HAP-1 (cell line): ENCODE measurements around the gene NCKAP5.
A peak's percentile ranks its signal among the peaks of the same experiment; 100 is the strongest.

ENCODE experiments used
- DNase-seq, 2 experiments: peaks; one replicate each; pipeline ENCODE4 v3.0.0-alpha.2; 2016 to 2020; ENCODE audit warnings: low spot score in 2 of 2
- H3K27me3 ChIP-seq: fragments of 250-450 bp; sonication (Bioruptor Pico); 2 replicates; pipeline ENCODE4 v1.5.1; 2020; ENCODE audit warnings: low read depth, mild to moderate bottlenecking, moderate library complexity
- H3K36me3 ChIP-seq: fragments of 250-450 bp; sonication (Bioruptor Pico); replicated peaks from 2 replicates; pipeline ENCODE4 v1.5.1; 2020; ENCODE audit warnings: mild to moderate bottlenecking
- H3K4me1 ChIP-seq: fragments of 250-450 bp; sonication (Bioruptor Pico); 2 replicates; pipeline ENCODE4 v1.5.1; 2020; ENCODE audit warnings: mild to moderate bottlenecking
- H3K4me3 ChIP-seq: fragments of 250-450 bp; sonication (Bioruptor Pico); 2 replicates; pipeline ENCODE4 v1.5.1; 2020; ENCODE audit warnings: mild to moderate bottlenecking, moderate library complexity
- H3K9me3 ChIP-seq: fragments of 250-450 bp; sonication (Bioruptor Pico); 2 replicates; pipeline ENCODE4 v1.5.1; 2020; ENCODE audit warnings: mild to moderate bottlenecking, moderate library complexity
- in situ Hi-C: fragments of 300-500 bp; cut with MboI; formaldehyde crosslinking; loops from 3 replicates; pipeline ENCODE4 v1.14.3; 2020; ENCODE audit warnings: low sequenced_read_pairs, inconsistent platforms, mixed read lengths

Gene NCKAP5

DNA sequence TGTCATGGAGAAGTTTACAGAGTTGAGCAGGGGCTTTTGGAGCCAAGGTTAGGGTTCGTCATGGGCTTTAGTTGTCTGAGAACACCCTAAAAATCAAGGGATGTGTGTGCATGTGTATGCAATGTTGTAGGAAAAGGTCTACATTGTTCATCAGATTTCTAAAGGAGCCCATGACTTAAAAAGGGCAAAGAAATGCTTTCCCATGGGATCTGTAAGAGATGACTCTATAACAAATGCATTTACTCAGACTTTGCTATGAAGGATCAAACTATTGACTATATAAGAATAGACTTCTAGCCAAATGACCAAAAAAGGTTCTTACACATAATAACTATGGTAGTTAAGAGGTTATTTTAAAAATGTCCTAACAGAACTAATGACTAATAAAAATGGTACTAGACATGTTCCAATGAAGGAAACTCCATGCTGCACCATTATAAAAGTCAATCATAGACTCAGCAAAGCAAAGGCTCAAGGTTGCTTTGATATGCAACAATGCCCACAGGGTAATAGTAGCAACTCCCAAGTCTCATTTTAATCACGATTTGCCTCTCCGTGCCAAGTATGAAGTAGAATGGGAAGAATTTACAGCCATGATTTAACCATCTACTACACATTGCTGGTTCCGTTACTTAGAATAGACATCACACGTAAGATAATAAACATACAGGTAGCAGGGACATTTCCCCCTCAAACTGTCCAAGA lies 158.5 kb downstream of the NCKAP5 start:
- in situ Hi-C loops = no loop called here
- no peaks in the 10 kb centered on the region for H3K9me3 ChIP-seq
- no peaks in the 10 kb centered on the region for H3K36me3 ChIP-seq
- peaks cover 5% of the 10 kb centered on the region for H3K4me1 ChIP-seq
- no peak overlapping the region for H3K4me3 ChIP-seq
- H3K27me3 ChIP-seq = no peaks in the 10 kb centered on the region
- no peak for DNase-seq

DNA sequence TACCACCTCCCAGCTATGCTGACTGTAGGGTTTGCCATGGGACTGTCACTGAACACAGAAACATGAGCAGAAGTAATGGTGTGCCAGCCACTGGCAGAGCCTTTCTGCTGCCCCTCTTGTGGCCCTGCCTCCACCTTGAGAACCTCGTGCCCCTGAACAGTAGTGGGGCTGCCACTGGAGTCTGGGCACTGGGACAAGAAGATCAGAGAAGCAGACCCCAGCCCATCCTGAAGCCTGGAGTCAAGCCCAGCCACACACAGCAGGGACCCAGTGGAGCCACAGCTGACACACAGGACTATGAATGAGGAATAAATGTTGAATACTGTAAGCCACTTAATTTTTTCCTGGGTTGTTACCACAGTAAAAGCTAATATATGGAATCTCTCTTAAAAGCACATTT lies 159.6 kb downstream of the NCKAP5 start:
- Histone ChIP-seq H3K4me3 (no peak overlapping the region), H3K9me3 (no peaks in the 10 kb centered on the region), H3K36me3 (no peaks in the 10 kb centered on the region), H3K4me1 (peaks cover 5% of the 10 kb centered on the region), H3K27me3 (no peaks in the 10 kb centered on the region)
- no peak for DNase-seq
- in situ Hi-C loops = no loop called here

DNA sequence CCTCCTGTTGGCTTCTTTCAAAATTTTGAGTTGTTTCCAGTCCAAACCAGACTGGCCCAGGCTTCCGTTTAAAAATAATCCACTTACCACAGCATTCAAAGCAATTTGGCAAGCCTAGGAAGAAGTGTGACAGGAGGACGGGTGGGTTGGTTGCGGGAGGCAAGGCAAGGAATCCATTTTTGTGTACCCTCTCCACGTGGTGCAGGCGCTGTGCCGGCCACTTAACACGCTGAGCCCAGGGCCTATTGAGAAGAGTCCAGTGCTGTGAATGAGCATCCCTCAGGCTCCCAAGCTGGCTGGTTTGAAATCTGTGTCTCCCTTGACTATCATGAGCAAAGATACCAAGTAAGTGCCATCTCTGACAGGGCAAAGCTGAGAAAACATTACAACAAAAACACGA lies 160.9 kb downstream of the NCKAP5 start:
- Histone ChIP-seq H3K36me3 (no peaks in the 10 kb centered on the region), H3K4me1 (peaks cover 5% of the 10 kb centered on the region), H3K27me3 (no peaks in the 10 kb centered on the region), H3K9me3 (no peaks in the 10 kb centered on the region), H3K4me3 (no peak overlapping the region)
- DNase-seq = no peak
- in situ Hi-C loops = no loop called here

DNA sequence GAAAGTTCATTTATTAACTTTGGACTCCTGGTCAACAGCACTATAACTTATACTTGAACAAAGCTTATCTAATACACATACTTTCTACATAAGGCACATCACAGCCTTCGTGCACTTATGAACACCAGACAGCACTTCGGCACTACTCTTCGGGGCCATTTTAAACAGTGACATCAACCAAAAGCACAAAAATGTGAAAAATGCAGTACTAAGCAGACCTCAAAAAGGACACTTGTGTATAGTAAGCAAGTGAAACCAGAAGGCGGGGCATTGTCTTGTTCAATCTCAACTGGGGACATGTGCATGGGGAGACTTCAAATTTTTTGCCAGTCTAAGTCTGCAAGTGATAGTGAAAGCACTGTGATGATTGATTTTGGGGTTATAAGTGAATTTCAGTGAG lies 163.0 kb downstream of the NCKAP5 start:
- no peak for DNase-seq
- H3K4me3 ChIP-seq = no peak overlapping the region
- H3K36me3 ChIP-seq = no peaks in the 10 kb centered on the region
- in situ Hi-C loops = no loop called here
- H3K27me3 ChIP-seq = no peaks in the 10 kb centered on the region
- no peaks in the 10 kb centered on the region; the same call in 1 of the 2 replicates for H3K4me1 ChIP-seq
- H3K9me3 ChIP-seq = no peaks in the 10 kb centered on the region

DNA sequence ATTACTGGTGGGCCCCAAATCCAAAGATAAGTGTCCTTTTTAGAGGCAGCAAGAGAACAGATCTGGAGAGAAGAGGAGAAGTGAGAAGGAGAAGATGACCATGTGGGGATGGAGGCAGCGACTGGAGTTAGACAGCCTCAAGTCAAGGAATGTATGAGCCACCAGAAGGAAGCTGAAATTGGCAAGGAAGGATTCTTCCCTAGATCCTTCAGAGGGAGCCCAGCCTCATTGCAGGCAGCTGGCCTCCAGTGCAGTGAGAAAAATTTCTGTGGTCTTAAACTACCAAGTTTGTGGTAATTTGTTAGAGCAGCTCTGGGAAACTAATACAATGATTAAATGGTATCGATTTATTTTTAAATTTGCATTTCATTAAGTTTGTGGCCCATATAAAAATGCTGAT lies 167.9 kb downstream of the NCKAP5 start:
- Histone ChIP-seq H3K4me1 (no peaks in the 10 kb centered on the region), H3K4me3 (no peak overlapping the region), H3K27me3 (no peaks in the 10 kb centered on the region), H3K36me3 (no peaks in the 10 kb centered on the region), H3K9me3 (no peaks in the 10 kb centered on the region)
- in situ Hi-C loops = no loop called here
- no peak for DNase-seq

DNA sequence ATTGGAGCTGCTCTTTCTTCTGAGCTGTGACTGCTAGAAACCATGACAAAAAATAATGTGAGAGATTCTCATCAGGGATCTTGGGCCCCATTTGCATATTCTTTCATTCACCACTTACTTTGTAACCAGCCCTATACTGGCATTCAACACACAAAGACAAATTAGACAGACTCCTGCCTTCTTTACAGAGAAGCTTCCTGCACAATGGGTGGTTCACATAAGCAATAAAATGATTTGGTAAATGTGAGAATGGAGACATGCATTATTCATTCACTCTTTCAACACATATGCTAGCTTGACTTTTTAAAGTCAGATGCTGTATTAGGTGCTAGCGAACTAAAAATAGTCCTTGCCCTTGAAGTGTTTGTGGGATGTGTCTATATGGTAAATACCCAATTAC lies 174.4 kb downstream of the NCKAP5 start:
- H3K4me3 ChIP-seq = no peak overlapping the region
- peak in 1 of 2 experiments; percentile 14 for DNase-seq
- no peaks in the 10 kb centered on the region for H3K9me3 ChIP-seq
- H3K27me3 ChIP-seq = no peaks in the 10 kb centered on the region
- in situ Hi-C loops = no loop called here
- H3K36me3 ChIP-seq = no peaks in the 10 kb centered on the region
- peaks cover 6% of the 10 kb centered on the region for H3K4me1 ChIP-seq

DNA sequence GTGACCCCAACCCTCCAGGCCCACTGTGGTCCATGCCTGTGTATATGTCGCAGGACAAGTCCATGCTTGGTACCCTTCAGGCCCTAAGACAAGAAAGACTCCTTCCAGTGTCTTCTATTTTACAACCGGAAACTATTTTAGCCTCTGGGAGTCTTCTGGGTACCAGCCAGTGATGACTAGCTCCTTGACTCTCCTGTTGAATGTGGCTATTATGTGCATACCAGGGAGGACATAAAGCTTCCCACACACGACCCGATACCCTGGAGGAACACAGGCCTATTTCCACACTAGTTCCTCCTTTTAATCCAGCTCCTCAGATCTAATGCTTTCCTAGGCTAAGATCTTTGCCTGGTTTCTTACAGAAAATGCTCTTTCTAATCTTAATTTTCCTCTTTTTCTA lies 178.1 kb downstream of the NCKAP5 start:
- H3K9me3 ChIP-seq = no peaks in the 10 kb centered on the region
- H3K4me3 ChIP-seq = no peak overlapping the region
- no peaks in the 10 kb centered on the region for H3K36me3 ChIP-seq
- no peak for DNase-seq
- in situ Hi-C loops = no loop called here
- peaks cover 6% of the 10 kb centered on the region for H3K4me1 ChIP-seq
- H3K27me3 ChIP-seq = no peaks in the 10 kb centered on the region

DNA sequence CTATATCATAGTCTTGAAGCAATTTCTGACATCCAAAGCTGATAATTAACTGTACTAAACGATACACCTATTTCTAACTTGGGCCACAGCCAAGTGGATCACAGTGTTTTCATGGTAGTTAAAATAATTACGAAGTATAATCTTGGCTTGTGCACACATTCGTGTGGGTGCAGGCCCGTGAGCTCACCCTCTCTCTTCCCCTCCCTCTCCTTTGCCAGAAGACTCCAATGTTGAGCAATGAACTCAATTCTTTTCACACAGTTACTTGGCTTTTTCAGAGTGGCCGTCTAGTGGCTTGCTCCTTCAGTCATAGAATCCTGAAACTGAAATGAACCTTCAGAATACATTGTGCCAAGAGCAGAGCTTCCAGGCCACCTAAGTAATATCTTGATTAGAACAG lies 178.7 kb downstream of the NCKAP5 start:
- Histone ChIP-seq H3K4me1 (peaks cover 6% of the 10 kb centered on the region), H3K27me3 (no peaks in the 10 kb centered on the region), H3K36me3 (no peaks in the 10 kb centered on the region), H3K9me3 (no peaks in the 10 kb centered on the region), H3K4me3 (no peak overlapping the region)
- in situ Hi-C loops = no loop called here
- DNase-seq = no peak

DNA sequence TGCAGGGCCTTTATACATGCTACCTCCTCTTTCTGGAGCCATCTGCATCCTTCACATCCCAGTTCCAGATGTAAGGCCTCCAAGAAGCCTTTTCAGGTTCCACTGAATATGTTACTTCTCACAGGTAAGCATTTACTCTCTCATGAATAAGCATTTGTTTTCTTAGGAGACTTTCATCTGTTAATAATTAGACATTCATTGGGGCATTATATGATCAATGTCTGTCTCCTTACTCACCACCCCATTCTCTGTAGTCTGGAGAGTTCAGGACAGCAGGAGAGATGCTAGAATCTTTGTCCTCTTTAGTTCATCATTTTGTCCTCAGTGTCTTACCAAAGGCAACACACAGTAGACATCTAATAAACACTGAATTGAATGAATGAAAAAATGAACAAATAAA lies 185.7 kb downstream of the NCKAP5 start:
- no peaks in the 10 kb centered on the region for H3K9me3 ChIP-seq
- no peak for DNase-seq
- in situ Hi-C loops = no loop called here
- H3K36me3 ChIP-seq = no peaks in the 10 kb centered on the region
- H3K4me1 ChIP-seq = peaks cover 5% of the 10 kb centered on the region
- H3K27me3 ChIP-seq = no peaks in the 10 kb centered on the region
- H3K4me3 ChIP-seq = no peak overlapping the region

DNA sequence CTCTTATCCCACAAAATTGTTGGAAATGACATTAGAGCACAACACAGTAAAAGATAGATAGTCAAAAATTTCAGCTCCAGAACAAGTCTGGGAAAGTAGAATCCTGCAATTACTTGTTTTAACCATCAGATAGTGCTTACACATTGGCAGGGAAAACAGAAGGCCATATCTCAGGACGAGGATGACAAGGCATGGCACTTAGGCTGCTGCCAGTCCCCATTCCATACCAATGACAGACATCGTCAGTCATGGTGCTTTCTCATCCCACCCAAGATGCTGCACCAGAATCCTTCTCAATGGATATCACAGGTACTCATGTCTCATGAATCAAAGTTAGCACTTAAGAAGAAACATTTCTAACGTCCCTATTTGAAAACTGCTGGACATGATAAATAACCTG lies 187.3 kb downstream of the NCKAP5 start:
- Histone ChIP-seq H3K9me3 (no peaks in the 10 kb centered on the region), H3K27me3 (no peaks in the 10 kb centered on the region), H3K36me3 (no peaks in the 10 kb centered on the region), H3K4me3 (no peak overlapping the region), H3K4me1 (peaks cover 5% of the 10 kb centered on the region)
- no peak for DNase-seq
- in situ Hi-C loops = no loop called here

DNA sequence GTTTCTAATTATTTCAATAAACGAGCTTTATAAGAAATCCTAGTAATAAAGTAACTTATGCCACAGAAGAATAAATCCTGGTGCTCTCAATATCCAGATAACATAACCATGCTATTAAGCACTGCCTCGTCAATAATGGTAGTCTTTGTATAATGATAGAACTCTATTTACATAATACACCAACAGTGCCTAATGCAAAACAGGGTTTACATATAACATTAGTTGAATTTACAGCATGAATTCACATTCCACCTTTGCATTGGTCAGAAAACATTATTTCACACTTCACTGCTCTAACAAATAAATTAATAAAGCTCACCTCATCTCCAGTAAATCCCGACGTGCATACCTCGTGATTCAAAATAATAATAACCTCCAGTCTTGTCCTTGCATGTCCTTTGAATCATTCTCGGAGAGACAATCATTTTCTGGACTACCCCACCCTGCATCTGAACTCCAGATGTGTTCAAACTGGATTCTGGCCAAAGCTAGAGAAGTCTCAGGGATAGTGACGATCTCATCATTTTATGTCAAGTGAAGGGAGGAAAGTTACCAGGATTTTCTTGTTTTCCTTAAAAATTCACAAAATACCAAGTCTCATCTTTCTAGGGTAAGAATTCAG lies 189.2 kb downstream of the NCKAP5 start:
- Histone ChIP-seq H3K9me3 (no peaks in the 10 kb centered on the region), H3K36me3 (no peaks in the 10 kb centered on the region), H3K4me3 (no peak overlapping the region), H3K27me3 (no peaks in the 10 kb centered on the region), H3K4me1 (peaks cover 5% of the 10 kb centered on the region)
- in situ Hi-C loops = no loop called here
- no peak for DNase-seq

DNA sequence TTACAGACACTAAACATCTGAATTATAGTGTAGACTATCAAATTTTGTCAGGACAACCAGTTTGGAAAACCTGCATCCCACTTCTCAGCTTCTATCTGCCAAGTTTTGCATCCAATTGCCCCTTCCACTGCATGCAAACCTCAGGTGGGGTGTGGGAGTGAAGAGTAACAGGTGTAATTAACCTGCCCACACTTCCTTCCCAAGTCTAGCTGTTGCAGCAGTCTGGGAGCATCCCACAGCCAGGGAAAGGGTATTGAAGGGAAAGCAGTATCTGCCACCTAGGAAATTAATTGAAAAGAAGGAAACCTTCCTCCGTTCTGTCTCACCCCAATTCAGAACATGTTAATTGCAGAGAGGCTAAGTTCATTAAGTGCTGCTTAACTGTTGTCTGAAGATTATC lies 189.9 kb downstream of the NCKAP5 start:
- in situ Hi-C loops = no loop called here
- Histone ChIP-seq H3K27me3 (no peaks in the 10 kb centered on the region), H3K36me3 (no peaks in the 10 kb centered on the region), H3K4me3 (no peak overlapping the region), H3K4me1 (peaks cover 5% of the 10 kb centered on the region), H3K9me3 (no peaks in the 10 kb centered on the region)
- no peak for DNase-seq

DNA sequence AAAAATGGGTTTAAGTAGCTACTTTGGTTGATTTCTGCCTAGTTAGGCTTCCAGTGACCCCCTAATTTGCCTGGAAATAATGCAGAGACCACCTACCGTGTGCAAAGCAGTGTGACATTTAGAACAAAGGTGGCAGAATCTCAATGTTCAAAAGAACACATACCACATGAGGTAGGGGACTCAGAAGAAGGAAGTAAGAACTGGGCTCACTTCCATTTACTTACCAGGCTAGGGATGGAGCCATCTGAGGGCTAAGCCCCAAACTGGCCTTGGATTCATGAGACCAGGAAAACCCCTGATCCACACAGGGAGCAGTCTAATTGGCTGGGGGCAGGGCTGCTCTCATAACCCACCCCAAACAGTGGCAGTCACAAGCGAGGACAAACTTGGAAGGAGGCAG lies 190.7 kb downstream of the NCKAP5 start:
- DNase-seq = no peak
- in situ Hi-C loops = no loop called here
- H3K9me3 ChIP-seq = no peaks in the 10 kb centered on the region

DNA sequence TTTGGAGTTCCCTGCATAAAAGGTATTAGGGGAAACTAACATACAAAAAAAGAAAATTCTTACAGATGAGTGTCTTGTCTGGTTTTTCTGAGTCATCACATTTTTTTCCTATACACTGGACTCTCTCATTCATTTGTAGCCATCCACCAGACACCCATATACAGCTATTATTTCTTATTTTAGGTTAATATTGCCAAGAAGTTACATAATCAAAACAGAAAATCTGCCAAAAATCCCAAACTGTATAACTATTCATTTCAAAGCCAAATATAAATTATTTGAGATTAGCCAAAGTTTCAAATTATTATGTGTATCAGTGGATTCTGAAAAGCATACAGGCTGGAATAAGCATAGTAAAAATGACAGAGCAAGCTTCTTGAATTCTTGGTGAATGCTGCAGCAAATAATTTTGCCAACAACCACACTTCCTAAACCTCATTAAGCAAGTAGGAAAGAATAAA lies 191.2 kb downstream of the NCKAP5 start:
- no peaks in the 10 kb centered on the region for H3K27me3 ChIP-seq
- DNase-seq = no peak
- H3K36me3 ChIP-seq = no peaks in the 10 kb centered on the region
- no peaks in the 10 kb centered on the region for H3K9me3 ChIP-seq
- in situ Hi-C loops = no loop called here
- H3K4me1 ChIP-seq = peaks cover 5% of the 10 kb centered on the region
- H3K4me3 ChIP-seq = no peak overlapping the region

More for the DNA sequence above, 190.7 kb downstream of the NCKAP5 start:
- Histone ChIP-seq H3K36me3 (no peaks in the 10 kb centered on the region), H3K4me3 (no peak overlapping the region), H3K4me1 (peaks cover 5% of the 10 kb centered on the region), H3K27me3 (no peaks in the 10 kb centered on the region)
